RPMI7951 (cell line): Measurements from ENCODE around the gene MYLK. TPM values are rescaled to one million over a fixed set of nuclear protein-coding genes. Genes with fewer than 3 reads are reported as not detected.
A peak's percentile ranks its signal among the peaks of the same experiment; 100 is the strongest.
"Not testable (repeated sequence)": the region's sequence is repeated elsewhere in the genome, so short reads cannot be mapped to it uniquely, and the experiment has no call there.

ENCODE experiments used
- DNase-seq: peaks from one replicate; pipeline ENCODE4 v3.0.0-alpha.2; 2012; ENCODE audit warnings: low read depth
- total RNA-seq: library from RNA; depleted of rRNA; stranded (reverse); fragments of >200 nt; shearing (Covaris generic); gene quantifications from 2 replicates; pipeline ENCODE4 v1.2.3, GENCODE V29; 2014; rRNA removed

The MYLK gene, protein sequence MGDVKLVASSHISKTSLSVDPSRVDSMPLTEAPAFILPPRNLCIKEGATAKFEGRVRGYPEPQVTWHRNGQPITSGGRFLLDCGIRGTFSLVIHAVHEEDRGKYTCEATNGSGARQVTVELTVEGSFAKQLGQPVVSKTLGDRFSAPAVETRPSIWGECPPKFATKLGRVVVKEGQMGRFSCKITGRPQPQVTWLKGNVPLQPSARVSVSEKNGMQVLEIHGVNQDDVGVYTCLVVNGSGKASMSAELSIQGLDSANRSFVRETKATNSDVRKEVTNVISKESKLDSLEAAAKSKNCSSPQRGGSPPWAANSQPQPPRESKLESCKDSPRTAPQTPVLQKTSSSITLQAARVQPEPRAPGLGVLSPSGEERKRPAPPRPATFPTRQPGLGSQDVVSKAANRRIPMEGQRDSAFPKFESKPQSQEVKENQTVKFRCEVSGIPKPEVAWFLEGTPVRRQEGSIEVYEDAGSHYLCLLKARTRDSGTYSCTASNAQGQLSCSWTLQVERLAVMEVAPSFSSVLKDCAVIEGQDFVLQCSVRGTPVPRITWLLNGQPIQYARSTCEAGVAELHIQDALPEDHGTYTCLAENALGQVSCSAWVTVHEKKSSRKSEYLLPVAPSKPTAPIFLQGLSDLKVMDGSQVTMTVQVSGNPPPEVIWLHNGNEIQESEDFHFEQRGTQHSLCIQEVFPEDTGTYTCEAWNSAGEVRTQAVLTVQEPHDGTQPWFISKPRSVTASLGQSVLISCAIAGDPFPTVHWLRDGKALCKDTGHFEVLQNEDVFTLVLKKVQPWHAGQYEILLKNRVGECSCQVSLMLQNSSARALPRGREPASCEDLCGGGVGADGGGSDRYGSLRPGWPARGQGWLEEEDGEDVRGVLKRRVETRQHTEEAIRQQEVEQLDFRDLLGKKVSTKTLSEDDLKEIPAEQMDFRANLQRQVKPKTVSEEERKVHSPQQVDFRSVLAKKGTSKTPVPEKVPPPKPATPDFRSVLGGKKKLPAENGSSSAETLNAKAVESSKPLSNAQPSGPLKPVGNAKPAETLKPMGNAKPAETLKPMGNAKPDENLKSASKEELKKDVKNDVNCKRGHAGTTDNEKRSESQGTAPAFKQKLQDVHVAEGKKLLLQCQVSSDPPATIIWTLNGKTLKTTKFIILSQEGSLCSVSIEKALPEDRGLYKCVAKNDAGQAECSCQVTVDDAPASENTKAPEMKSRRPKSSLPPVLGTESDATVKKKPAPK (N-terminal part only)
- total RNA-seq: 94.7 and 103 TPM in 2 replicates

GRCh38 chr3:123884203-123884831 is at the start of gene MYLK:
MYLK (minus strand) TSS chr3:123884332; CDS start chr3:123793841, 90,491 bp downstream.
- peak; percentile 99 for DNase-seq

GRCh38 chr3:123930445-123930844 is 46.3 kb upstream of the MYLK start:
- no peak for DNase-seq

DNA sequence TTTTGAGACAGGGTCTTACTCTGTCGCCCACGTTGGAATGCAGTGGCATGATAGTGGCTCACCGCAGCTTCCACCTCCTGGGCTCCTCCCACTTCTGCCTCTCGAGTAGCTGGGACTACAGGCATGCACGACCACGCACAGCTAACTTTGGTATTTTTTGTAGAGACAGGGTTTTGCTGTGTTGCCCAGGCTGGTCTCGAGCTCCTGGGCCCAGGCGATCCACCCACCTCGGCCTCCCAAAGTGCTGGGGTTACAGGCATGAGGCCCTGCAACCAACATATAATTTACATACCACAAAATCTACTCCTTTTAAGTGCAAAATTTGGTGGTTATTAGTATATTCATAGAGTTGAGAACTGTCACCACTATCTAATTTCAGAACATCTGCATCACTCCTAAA is 45.2 kb upstream of the MYLK start:
- no peak for DNase-seq

GRCh38 chr3:123926396-123926795 is 42.3 kb upstream of the MYLK start:
- no peak for DNase-seq

DNA sequence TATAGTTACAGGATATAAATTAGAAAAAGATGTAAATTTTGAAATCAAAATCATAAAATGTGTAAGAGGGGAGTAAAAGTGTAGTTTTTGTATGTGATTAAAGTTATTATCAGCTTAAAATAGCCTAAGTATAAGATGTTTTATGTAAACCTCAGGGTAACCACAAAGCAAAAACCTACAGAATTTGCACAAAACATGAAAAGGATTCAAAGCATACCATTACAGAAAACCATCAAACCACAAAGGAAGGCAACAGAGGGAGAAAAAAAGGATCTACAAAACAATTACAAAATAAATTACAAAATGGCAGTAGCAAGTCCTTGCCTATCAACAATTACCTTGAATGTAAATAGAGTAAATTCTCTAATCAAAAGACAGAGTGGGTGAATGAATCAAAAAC is 36.7 kb upstream of the MYLK start:
- no peak for DNase-seq

GRCh38 chr3:123920383-123920782 is 36.3 kb upstream of the MYLK start:
- DNase-seq: no peak

DNA sequence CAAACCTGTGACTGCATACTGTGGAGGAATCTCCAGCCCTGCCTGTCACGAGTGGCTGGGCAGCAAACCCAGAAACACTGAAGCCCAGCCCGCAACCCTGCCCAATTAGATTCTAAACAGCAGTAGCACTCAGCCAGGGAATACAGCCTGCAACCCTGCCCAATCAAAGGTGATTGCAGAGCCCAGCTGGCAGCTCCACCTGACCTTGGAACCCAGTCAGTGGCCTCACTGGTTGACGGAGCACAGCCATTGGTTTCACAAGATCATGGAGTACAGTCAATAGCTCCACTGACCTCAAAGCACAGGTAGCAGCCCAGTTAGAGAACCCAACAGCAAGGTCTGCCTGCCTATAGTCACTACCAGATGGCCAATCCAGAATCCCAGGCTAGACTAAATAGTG is 35.2 kb upstream of the MYLK start:
- DNase-seq: no peak

DNA sequence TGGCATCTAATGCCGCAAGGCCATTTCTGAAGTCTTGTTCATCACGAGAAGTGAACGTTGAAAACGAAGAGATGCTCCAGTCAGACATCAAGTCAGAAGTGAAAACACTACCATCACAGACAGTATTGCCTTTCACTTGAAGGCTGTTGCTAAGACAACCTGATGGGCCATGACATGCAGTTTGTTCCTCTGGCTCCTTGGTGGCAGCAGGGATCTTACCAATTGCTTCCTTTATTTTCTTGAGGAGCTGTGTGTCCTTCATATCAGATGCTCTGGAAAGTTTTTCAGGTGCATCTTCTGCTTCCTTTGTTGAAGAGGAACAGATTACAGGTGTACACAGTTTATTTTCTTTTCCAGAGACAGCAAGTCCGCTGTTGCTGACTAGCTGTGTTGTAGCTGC is 30.7 kb upstream of the MYLK start:
- no peak for DNase-seq

- no peak for DNase-seq
Measured at GRCh38 chr3:123909785-123910184, 25.7 kb upstream of the MYLK start.

DNA sequence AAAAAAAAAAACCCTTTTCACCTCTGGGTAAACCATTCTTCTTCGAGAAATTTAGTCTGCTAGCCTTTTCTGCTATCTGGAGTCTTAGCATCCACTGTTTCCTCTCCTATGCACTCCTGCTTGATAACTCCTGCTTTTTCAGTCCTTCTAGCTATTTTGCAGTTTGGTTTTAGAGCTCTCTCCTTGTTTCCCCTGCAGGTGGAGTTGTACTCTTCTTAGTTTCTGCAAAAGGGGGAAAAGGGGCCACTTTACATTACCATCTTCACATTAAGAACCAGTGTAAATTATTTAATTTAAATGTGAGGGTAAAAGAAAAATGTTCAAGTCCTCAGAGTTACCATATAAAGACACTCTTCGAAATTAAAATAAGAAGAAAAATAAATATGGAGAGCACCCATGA is 23.6 kb upstream of the MYLK start:
- peak; percentile 7 for DNase-seq

DNA sequence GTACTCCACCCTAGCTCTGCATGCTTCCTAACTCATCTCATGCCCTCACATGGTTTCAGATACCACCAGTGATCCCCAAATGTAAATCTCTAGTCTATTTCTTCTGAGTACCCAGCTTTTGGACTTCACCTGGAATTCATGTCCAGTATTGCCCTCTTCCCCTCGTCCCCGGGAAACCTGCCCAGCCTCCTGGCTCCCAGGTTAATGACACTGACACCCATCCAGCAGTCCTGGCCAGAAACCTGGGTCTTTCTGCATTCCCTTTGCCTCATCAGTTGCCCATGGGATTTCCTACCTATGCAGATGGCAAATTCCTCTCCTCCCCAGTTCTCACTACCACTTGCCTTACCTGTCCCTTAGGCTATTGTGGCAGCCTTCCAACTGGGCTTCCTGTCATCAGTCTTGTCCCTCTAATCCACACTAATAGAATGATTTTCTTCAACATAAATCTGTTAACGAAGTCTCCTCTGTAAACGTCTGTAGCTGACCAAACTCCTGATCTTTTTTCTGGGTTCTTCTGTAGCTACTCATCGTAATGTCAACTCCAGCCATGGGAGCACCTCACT is 15.3 kb upstream of the MYLK start:
- no peak for DNase-seq

- no peak for DNase-seq
Measured at GRCh38 chr3:123893012-123893411, 8.9 kb upstream of the MYLK start.

- DNase-seq: no peak
Measured at GRCh38 chr3:123892195-123892594, 8.1 kb upstream of the MYLK start.

DNA sequence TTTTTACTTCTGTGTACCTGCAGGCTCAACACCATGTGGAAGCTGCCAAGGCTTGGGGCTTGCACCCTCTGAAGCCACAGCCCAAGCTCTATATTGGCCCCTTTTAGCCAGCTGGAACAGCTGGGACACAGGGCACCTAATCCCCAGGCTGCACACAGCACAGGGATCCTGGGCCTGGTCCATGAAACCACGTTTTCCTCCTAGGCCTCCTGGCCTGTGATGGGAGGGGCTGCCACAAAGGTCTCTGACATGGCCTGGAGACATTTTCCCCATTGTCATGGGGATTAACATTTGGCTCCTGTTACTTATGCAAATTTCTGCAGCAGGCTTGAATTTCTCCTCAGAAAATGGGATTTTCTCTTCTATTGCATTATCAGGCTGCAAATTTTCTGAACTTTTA is 6.9 kb upstream of the MYLK start:
- not testable (repeated sequence) for DNase-seq

DNA sequence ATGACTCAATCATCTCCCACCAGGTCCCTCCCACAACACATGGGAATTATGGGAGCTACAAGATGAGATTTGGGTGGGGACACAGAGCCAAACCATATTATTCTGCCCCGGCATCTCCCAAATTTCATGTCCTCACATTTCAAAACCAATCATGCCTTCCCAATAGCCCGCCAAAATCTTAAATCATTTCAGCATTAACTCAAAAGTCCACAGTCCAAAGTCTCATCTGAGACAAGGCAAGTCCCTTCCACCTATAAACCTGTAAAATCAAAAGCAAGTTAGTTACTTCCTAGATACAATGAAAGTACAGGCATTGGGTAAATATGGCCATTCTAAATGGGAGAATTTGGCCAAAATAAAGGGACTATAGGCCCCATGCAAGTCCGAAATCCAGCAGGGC is 6.0 kb upstream of the MYLK start:
- DNase-seq: not testable (repeated sequence)

DNA sequence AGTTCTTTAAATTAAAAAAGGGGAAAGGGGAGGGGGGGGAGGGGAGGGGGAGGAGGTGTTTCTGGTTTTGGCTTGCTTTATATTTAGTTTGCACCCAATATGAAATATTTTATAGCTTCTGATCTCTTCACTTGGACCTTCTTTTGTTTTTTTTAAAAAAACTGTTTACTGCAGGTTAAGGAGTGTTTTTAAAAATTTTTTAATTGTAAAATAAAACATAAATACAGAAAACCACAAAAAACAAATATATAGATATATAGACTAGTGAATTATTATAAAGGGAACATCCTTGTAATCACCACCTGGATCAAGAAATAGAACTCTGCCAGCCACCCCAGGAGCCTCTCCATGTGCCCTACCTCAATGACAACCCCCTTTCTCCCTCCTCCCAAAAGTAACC is 861 bp upstream of the MYLK start:
- DNase-seq: no peak

DNA sequence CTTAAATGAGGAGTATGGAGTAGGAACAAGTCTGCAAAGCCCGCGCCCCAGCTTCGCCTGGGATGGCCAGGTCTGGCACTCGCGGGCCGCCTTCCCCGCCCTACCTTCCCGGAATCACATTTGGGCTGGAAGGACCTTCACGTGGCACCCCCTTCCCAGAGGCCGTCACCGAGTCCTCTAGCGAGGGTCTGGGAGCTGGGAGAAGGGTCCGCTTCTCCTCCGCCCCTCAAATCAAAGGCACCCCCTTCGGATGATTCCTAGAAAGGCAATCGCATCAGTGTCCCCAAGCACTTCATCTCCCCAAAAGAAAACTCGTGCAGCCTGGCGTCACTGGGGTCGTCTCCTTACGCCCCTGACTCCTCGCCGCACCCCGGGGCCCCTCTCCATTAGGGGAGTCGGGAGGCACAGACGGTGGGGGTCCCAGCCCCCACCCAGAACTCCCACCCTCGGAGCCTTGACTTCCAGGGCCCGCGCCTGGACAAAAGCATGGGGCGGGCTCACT is 380 bp downstream of the MYLK start:
- no peak for DNase-seq

DNA sequence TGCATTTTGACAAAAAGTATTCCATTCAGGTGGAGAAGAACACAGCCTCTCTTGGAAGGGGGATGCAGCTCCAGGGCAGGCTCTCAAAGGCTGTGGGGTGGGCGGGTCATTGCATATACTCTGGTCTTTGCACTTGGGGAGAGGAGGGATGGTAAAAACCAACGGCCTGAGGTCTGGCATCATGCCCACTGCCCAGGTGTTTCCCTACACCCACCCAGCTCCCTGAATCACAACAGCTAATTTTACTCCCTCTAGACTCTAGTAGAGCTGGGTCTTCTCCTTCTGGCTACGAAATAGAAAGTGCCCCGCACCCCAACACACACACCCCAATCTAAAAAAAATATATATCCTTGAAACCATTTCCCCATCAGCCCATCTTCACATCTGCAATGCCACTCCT is 1.0 kb downstream of the MYLK start:
- peak; percentile 34 for DNase-seq

GRCh38 chr3:123881771-123882170 is 2.4 kb downstream of the MYLK start:
- DNase-seq: no peak

- peak; percentile 77 for DNase-seq
Measured at GRCh38 chr3:123880998-123881561, 3.1 kb downstream of the MYLK start.

- no peak for DNase-seq
Measured at GRCh38 chr3:123878807-123879206, 5.3 kb downstream of the MYLK start.
